ENCODE data around the gene RAB17. TPM values are rescaled to one million over a fixed set of nuclear protein-coding genes. Genes with fewer than 3 reads are reported as not detected.

RAB17 gene
- total RNA-seq, 2 donors from 2014 or later = 6.4 to 6.5 TPM

GRCh38 chr2:237631007-237631785 is 40.7 kb upstream of the RAB17 start:
- ATAC-seq (ENCODE audit: insufficient number of reproducible peaks, low FRiP score, low read depth) = no peak
- Histone ChIP-seq H3K9me3 (no peaks in the 10 kb centered on the region), H3K27ac (peak overlapping the region; percentile 62 to 89), H3K27me3 (replicated peaks; ENCODE audit: insufficient read depth) (no peaks in the 10 kb centered on the region), H3K4me1 (ENCODE audit: control insufficient read depth in 1 of 2, low read depth in 2 of 2) (peaks cover 51 to 70% of the 10 kb centered on the region in 2 donors), H3K36me3 (no peaks in the 10 kb centered on the region), H3K4me3 (peak overlapping the region; percentile 2)
- TF ChIP-seq CTCF (IDR thresholded peaks at IDR 0.05) = no peak
- no peak for DNase-seq (ENCODE audit: low spot score)

GRCh38 chr2:237630216-237631000 is 39.9 kb upstream of the RAB17 start:
- Histone ChIP-seq H3K27me3 (replicated peaks; ENCODE audit: insufficient read depth) (no peaks in the 10 kb centered on the region), H3K9me3 (no peaks in the 10 kb centered on the region), H3K4me3 (peak overlapping the region; percentile 2), H3K36me3 (no peaks in the 10 kb centered on the region), H3K27ac (peak overlapping the region; percentile 62 to 89), H3K4me1 (ENCODE audit: control insufficient read depth in 1 of 2, low read depth in 2 of 2) (peaks cover 51 to 76% of the 10 kb centered on the region in 2 donors)
- DNase-seq (ENCODE audit: low spot score) (no peak), ATAC-seq (ENCODE audit: insufficient number of reproducible peaks, low FRiP score, low read depth) (no peak)
- TF ChIP-seq CTCF (IDR thresholded peaks at IDR 0.05) = no peak

GRCh38 chr2:237629739-237630138 is 39.2 kb upstream of the RAB17 start:
- peak overlapping the region in 1 of 2 donors; percentile 78 for H3K27ac ChIP-seq
- no peak for DNase-seq (ENCODE audit: low spot score)
- peaks cover 51 to 76% of the 10 kb centered on the region in 2 donors for H3K4me1 ChIP-seq (ENCODE audit: control insufficient read depth in 1 of 2, low read depth in 2 of 2)
- no peaks in the 10 kb centered on the region for H3K9me3 ChIP-seq
- no peak for ATAC-seq (ENCODE audit: insufficient number of reproducible peaks, low FRiP score, low read depth)
- no peaks in the 10 kb centered on the region for H3K27me3 ChIP-seq (replicated peaks; ENCODE audit: insufficient read depth)
- H3K36me3 ChIP-seq = no peaks in the 10 kb centered on the region
- peak overlapping the region; percentile 32 for H3K4me3 ChIP-seq
- no peak for TF ChIP-seq CTCF (IDR thresholded peaks at IDR 0.05)

GRCh38 chr2:237629188-237629534 is 38.6 kb upstream of the RAB17 start:
- peaks cover 50 to 76% of the 10 kb centered on the region in 2 donors for H3K4me1 ChIP-seq (ENCODE audit: control insufficient read depth in 1 of 2, low read depth in 2 of 2)
- no peak for TF ChIP-seq CTCF (IDR thresholded peaks at IDR 0.05)
- peak overlapping the region; percentile 10 to 78 for H3K27ac ChIP-seq
- no peaks in the 10 kb centered on the region for H3K27me3 ChIP-seq (replicated peaks; ENCODE audit: insufficient read depth)
- peak overlapping the region; percentile 79 for H3K4me3 ChIP-seq
- no peak for DNase-seq (ENCODE audit: low spot score)
- no peaks in the 10 kb centered on the region for H3K36me3 ChIP-seq
- no peak for ATAC-seq (ENCODE audit: insufficient number of reproducible peaks, low FRiP score, low read depth)
- H3K9me3 ChIP-seq = no peaks in the 10 kb centered on the region

All from thoracic aorta (tissue), 2 donors.